ENCODE measurements around the gene DENND4B.

GRCh38 chr1:153957744-153958110 is 11.2 kb upstream of the DENND4B start:
- no peak for TF ChIP-seq SUZ12 (IDR thresholded peaks at IDR 0.05)
- TF ChIP-seq ARNT (IDR thresholded peaks at IDR 0.05) = no peak
- TF ChIP-seq SP1 (IDR thresholded peaks at IDR 0.05) = no peak
- TF ChIP-seq LEF1 (IDR thresholded peaks at IDR 0.05; ENCODE audit: borderline replicate concordance) = no peak
- no peak for TF ChIP-seq L3MBTL2 (conservative IDR thresholded peaks at IDR 0.05)
- TF ChIP-seq NFRKB (IDR thresholded peaks at IDR 0.05) = no peak
- no peak for TF ChIP-seq PKNOX1 (IDR thresholded peaks at IDR 0.05)
- TF ChIP-seq BHLHE40 (IDR thresholded peaks at IDR 0.05; ENCODE audit: borderline replicate concordance) = no peak
- no peak for TF ChIP-seq FOXA1 (IDR thresholded peaks at IDR 0.05)
- no peak for TF ChIP-seq HDGF (IDR thresholded peaks at IDR 0.05; ENCODE audit: borderline replicate concordance)
